Medulla oblongata (tissue), 1 donor: Measurements from ENCODE around the gene IGF2BP2.
"Not testable (repeated sequence)": the region's sequence is repeated elsewhere in the genome, so short reads cannot be mapped to it uniquely, and the experiment has no call there.

Source experiments
- DNase-seq: peaks from one replicate; pipeline ENCODE4 v3.0.0-alpha.2; 2015; ENCODE audit errors: extremely low spot score

IGF2BP2 gene

DNA sequence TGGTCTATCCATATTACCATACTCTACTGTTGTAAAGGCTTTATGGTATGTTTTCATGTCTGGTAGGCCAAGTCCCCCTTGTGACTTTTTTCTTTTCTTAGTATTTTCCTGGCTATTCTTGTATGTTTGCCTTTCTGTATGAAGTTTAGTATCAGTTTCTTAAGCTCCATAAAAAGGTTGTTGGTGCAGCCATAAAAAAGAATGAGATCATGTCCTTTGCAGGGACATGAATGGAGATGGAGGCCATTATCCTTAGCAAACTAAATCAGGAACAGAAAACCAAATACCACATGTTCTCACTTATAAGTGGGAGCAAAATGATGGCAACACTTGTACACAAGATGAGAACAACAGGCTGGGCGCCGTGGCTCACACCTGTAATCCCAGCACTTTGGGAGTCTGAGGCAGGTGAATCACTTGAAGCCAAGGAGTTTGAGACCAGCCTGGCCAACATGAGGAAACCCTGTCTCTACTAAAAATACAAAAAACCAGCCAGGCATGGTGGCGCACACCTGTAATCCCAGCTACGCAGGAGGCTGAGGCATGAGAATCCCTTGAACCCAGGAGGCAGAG, 13.7 kb upstream of the IGF2BP2 start:
- not testable (repeated sequence) for DNase-seq

DNA sequence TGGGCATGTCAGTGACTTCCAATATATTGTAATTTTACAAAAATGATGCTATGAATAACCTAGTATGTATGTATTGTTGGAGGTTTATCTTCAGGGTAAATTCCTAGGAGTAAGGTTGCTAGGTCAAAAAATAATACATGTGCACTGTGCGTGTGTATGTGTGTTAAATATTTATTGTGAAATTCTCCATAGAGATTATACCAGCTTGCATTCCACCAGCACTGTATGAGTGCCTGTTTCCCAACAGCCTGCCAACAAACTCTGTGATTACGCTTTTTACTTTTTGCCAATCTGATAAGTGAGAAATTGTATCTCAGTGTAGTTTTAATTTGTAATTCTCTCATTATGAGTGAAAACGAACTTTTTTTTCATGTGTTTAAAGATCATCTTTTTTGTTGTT, 12.6 kb upstream of the IGF2BP2 start:
- no peak for DNase-seq

DNA sequence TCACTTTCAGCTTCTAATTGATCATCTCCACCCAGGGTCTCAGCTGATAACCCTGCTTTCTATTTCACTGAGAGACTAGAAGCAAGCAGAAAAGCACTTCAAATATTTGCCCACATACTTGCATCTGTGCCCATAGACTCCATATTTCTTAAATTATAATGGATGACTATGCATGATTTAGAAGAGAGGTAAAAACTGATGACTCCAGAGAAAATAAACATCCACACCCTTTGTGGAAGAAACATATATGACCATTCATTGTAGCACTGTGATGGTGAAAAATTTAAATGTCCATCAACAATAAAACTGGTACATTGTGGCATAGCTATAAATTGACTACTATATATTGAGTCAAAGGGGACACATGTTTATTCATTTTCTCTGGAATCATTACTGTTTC, 7.1 kb upstream of the IGF2BP2 start:
- DNase-seq, result no peak

DNA sequence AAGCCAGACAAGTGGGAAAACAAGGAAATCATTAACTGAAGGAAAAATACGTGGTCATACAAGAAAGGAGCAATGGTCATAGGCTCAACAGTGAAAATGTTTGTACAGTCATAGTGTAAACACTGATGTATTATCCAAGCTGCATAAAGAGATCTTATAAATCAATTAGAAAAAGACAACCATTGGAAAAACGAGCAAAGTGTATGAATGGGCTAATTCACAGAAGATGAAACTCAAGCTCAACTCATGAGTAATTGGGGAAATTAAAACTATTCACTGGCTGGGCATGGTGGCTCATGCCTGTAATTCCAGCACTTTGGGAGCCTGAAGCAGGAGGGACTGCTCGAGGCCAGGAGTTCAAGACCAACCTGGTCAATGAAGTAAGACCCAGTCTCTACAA, 6.4 kb upstream of the IGF2BP2 start:
- no peak for DNase-seq

DNA sequence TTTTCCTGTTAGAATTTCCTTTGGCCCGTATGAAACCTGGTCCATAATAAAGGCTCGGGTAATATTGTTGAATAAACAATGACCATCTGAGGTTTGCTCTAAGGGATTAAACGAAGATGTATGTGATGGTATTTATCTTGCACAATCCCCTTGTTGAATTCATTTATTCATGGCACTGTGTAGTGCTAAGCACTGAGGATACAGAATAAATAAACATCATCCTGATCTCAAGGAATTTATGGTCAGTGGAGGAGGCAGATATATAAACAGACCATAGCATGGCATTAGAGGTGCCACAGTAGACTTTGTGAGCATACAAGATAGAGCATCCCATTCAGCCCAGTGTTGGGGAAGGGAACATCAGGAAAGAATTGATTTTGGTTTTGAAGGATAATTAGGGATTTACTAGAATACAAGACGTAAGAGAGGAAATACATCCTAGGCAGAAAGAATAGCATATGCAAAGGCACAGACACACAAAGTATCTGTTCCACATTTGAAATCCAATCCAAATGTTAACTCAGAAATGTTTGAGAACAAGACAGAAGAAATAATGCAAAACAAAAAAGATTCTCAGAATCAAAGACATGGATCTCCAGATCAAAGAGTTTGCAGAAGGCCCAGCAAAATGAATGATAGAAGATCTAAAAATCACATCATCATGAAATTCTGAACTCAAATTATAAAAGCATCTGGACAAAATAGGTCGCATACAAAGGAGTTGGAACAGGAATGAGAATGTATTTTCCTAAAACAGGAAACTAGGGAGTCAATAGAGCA, 5.4 kb upstream of the IGF2BP2 start:
- no peak for DNase-seq

DNA sequence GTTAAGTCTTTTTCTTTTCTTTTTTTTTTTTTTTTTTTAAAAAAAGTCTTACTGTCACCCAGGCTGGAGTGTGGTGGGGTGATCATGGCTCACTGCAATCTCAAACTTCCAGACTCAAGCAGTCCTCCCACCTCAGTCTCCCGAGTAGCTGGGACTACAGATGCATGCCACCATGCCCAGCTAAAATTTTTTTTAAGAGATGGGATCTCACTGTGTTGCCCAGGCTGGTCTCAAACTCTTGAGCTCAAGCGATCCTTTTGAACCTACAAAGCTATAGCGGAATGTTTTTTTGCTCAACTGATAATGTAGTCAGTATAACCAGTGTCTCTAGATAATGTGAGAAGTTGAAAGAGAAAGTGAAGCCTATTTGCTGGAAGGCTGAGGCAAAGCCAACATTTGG, 3.9 kb upstream of the IGF2BP2 start:
- DNase-seq, result no peak

DNA sequence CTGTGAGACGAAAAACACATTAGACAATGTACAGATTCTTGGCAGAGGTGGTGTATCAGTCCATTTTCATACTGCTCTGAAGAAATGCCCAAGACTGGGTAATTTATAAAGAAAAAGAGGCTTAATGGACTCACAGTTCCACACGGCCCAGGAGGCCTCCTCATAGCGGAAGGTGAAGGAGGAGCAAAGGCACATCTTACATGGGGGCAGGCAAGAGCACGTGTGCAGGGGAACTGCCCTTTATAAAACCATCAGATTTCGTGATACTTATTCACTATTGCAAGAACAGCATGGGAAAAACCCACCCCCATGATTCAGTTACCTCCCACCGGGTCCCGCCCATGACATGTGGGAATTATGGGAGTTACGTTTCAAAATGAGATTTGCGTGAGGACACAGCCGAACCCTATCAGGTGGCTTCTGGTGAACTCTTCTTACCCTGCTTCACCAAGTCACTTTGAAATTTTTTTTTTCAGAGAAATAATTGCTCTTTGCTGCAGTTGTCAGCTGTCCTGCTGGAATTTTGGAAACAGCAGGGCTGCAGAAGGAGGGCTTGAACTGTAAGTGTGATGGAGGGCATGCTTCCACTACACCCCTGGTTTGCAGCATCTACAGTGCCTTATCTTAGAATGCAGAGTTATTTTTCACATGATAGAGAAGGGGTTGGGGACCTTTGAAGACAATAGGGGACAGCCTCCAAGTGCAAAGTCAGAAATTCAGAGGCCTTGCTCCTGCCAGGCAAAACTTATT, 2.9 kb upstream of the IGF2BP2 start:
- no peak for DNase-seq

DNA sequence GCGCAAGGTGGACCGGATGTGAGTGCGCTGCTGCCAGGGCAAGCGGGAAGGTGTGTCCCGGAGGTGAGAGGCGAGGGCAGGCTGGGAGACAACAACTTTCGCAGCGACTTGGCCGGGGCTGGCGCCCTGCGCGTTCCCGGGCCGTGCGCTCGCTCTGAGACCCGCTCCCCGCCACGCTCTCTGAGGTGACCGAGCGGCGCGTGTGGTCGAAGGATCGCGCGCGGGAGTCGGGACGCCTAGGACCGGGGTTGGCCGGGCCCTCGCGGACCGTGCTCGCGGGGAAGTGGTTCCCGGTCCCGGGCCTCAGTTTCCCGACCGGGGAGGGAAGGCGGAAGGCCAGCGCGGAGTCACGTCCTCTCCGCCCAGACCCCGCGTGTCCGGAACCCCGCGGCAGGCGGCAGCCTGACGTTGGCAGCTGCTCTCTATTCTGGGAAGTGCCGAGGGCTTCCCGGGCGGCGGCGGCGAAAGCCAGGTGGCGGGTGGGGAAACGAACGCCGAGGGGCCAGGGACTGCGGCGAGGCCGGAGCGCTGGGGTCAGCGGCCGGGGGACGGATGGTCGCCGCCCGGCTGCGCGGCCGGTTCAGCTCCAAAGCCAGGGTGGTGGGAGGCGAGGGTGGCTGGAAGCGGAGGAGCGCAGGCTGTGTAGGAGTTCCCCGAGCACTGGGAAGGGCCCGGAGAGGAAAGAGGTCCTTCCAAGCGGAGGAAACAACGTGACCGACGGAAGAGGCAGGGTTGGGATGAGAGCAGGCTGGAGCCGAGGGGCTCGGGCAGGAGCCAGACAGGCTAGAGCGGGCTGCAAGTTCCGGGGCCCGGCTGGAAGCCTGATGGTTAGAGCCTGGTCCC, 1.0 kb upstream of the IGF2BP2 start:
- no peak for DNase-seq

DNA sequence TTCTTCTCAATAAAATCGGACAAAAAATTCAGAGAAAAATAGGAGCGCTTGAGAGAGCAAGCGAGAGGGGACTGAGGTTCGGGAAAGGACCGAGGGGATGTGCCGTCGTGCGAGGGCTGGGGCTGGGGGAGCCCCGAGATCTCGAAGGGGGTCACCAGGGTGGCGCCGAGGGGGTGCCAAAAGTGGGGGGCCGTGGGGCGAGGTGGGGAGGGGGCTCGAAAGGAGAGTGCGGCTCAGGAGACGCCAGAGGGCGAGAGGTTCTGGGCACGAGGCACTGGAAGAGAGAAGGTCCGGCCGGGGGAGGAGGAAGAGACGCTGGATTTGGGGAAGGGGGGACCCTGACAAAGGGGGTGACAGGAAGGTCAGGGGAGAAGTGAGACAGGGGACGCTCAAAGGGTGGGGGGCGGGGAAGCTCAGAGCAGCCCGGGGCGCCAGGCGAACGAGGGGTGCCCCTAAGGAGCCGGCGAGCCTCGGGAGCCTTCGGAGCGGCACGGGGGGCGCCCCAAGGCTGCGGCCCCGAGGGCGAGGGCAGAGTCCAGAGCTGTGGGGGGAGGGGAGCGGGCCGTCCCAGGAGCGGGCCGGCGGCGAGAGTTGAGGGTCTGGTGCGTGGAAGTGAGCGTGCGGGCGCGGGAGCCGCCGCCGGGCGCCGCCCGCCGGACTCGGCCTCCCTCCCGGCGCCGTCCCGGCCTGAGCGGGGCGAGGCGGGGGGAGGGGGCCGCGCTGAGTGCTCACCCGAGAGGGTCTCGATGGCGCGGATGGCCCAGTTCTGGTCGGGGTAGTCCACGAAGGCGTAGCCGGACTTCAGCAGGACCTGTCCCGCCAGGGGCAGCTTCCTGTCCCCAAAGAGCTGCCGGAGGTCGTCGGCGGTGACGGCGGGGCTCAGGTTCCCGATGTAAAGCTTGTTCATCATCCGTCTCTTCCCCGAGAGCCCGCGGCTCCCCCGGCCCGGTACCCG, 514 bp downstream of the IGF2BP2 start:
- DNase-seq, result no peak

DNA sequence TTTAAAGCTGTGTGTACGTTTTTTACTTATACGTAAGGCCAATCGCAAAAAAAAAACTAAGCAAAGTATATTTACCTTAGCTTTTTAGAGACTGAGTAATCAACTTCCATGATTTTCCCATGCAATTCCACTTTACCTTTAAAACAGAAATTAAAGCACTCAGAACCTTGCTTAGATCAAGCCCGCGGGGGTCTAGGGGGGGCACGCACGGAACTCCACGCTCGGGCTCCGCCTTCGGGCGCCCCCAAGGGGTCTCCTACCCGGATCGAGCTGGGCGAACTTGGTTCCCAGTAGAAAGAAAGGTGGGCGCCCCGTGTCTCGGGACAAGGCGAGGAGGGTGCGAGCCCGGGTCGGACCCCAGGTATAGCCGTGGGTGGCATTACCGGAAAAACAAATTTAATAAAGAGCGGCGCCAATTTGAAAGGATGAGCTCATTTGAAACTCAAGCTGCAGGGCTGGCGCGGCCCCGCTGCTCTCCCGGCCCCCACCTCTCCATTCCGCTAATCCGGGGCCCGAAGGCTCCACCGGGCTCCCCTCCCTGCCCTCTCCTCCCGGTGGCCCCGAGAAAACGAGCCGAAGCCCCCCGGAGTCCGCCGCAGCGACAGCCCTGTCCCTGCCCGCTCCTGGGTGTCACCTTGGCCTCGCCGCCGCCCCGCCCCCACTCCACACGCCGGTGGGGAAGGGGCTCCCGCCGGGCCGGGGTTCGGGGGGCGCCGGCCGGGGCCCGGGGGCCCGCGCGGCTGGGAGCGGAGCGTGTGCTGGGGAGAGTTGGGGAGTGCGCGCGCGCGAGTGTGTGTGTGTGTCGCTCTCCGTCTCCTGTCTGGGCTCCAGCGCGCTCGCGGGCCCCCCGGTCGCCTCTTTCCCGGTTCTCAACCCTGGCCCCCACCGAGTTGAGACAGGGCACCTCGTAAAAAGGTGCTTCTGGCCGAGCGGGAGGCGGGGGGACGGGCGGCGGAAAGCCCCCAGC, 1.5 kb downstream of the IGF2BP2 start:
- no peak for DNase-seq

DNA sequence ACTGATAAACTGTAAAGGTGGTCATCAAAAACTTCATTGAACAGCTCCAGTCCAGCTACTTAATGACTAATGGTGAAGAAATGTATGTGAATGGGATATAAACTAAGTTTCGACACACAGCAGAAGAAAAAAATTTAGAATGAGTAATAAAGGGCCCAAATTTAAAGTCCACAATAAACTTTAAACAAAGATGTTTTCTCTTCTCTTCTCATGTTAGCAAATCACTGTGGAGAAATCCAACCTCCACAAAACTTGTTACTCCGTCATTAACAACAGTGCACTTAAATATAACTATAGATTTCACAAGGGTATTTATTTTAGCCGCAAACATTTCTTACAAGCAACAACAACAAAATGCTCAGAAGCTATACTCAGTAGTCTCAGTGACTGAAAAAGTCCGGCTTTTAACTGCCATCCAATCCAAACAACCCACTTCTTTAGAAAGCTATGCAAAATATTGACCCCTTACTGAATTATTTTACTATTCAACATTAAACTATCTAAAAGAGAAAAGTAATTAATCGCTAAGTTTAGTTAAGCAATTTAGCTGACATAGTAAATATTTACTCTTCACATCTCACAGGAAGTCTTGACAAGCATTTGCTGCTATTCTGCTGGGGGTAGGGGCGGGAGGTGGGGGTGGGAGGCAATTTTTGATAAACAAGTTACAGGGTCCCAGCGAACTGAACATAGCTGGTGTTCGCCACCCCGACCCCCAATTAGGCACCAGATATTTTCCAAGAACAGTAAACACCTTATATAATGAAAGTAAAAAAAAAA, 2.4 kb downstream of the IGF2BP2 start:
- no peak for DNase-seq

DNA sequence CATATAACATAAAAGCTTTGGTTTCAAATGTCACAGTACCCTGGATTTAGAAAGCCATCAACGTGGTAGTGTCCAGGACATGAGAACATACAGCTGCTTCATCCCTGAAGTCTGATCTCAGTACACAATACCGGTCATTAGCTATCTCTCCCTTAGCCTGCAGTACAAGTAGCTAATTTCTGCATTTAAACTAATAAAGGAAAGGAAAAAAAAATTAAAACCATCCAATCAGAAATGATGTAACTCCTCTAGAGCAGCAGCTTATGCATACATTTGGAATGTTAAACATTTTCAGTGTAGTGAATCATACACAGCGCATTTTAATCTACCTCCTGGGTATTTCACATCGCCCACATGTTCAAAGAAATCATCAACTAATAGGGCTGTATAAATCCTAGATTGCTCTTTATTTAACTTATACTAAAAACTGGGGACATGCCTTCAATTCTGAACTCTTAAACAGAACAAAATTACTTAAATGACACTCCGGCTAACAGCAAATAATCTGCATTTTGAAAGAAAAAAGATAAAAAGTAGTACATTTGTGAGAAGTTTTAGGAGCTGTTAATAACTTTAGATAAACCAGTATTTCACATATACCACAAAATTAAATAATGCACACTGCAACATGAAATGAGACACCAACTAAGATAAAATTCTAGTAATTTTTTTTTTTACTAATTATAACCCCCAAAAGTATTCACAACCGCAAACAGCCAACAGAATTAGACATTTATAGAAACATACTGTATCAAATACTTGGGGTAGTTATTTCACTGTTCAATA, 3.7 kb downstream of the IGF2BP2 start:
- DNase-seq, result no peak

DNA sequence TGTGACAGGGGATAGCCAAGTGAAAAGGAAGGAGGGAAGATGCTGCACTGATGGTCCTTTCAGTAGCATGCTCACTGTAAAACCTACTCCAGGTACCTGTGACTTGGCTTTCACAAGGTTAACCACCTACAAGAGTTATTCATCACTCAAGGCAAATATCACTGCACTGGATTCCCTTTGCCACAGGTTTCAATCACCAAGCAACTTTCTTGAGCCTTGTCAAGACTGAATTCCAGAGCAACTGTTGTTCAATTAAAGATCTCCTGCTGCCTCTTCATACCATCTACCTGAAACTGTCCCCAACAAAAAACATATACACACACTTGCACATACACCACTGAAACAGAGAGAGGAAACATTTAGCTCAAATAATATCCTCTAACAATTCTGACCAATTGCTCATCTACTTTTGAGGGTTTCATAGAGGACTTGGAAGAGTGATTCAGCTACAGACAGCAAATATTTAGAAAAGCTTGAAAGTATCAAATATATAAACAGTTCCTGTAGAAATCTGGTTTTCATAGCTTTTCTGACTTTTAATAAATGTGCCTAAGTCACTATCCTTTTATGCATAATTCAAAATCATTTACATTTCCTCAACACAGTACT, 6.5 kb downstream of the IGF2BP2 start:
- DNase-seq, result no peak

DNA sequence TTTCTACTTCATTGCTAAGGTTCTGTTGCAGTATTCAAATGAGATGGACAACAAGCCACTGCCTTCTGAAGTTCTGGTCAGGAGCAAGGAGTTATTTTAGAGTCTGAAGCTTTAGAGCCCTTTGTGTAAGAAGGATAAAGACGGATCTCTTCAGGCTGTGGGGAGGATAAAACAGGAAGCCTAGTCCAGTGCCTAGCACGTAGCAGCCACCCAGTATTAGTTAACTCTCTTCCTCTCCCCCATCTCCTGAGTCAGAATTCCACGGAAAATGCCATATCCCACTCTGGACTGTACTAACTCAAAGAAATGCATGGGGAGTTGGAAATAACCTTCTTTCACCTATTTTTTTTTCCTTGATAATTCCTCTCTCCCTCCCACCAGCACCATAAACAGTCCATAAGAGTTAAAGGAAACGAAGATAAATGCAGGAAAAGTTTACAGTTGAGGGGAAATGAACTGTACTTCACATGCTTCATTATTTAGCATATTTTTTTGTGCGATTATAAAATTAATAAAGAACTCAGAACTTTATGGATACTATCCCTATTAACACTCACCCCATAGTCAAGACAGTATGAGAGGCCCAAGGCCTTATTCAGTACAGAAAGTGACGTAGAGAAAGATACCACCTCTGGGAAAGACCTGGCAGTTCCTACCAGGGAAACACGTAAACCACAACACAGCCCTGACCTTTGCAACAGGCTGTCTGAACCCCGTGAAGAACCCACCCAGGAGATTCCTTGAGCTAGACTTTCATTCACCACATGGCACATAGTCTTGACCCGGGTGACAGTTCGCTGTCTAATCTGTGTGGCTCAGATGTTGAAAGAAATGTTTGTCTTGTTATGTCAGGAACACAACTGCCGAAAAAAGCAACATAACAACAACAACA, 9.2 kb downstream of the IGF2BP2 start:
- DNase-seq, result no peak

DNA sequence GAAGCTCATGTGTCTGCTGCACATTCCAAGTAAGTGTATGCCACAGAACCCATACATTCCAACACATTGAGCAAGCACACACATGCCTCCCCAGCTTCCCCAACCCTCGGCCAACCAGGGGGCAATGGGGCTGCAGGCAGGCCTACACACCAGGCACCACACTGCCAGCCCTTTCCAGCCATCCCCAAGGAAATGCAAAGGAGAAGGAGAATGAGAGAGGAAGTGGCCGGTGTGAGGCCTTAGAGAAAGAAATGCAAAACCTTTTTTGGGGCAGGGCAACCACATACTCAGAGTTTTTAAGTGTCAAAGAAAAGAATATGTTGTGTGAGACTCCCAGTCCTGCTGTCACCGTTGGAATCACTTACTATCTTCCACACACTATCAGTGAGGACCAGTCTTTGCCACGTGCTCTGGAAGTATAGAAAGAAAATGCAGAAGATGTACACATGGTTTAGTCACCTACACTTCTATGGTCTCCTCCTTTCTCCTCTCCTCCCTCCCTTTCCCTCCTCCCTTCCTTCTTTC, 11.1 kb downstream of the IGF2BP2 start:
- DNase-seq, result no peak

DNA sequence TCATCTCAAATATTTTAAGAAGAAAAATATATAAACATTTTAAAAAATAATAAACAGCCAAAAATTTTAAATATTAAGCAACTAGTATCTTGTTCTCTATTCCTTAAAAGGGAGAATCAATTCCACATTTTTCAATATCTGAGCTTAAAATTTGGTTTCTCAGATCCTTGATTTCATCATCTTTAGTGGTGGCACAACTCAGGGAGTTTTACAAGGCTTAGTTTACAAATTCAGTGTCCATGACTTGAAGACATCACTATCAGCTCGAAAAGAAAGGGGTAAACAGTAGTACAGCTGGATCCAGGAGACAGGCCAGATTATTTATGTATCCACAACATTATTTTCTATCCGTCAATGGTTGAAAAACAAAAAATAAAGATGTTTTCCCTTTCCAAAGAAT, 11.6 kb downstream of the IGF2BP2 start:
- DNase-seq, result no peak
